ENCODE data around the gene PPM1H. TPM values are rescaled to one million over a fixed set of nuclear protein-coding genes. Genes with fewer than 3 reads are reported as not detected.
"Not testable (repeated sequence)": the region's sequence is repeated elsewhere in the genome, so short reads cannot be mapped to it uniquely, and the experiment has no call there.

Gene PPM1H
- total RNA-seq, 4 donors from 2014 or later = 0.83 to 3.0 (median 2.3) TPM

DNA sequence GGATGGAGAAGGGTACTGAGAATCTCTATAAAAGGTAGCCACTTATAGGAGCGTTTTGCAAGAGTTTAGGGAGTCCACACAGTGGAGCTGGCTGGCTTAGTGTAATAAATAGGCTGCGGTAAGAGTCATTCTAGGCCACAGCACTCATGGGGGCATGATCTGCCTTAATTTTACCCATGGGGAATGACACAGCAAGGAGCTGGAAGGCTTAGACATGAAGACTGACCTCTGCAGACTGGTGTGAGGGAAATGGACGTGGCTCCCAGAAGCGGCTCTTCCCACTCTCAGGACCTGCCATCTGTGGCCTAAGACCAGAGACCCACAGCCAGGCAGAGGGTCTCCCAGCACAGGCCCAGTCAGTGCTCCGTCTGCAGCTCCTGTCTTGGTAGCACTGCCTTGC is 173.3 kb downstream of the PPM1H start:
- intact Hi-C loops (cut with DNase I) = no loop called here
- WGBS = 83% methylated on average over 4 of the region's 5 CpGs

DNA sequence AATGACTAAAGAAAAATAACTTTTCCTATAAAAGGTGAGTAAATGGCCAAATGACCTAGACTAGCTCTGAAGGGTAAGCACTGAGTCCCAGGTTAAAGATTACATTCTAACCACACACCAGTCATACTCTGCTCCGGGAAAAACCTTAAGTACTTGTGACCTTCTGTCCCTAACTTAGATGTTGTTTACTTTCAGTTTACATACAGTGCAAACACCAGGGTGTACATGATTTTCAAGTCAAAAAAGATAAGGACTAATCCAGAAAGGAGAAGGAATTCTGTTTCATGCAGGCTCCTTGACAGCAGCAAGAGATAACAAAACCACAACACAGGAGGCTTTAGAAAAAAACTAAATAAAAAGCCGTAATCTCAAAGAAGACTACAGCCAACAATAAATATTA is 174.2 kb downstream of the PPM1H start:
- intact Hi-C loops (cut with DNase I) = no loop called here
- Histone ChIP-seq H3K4me3 (no peak overlapping the region), H3K4me1 (peaks cover 0 to 17% (median 8%) of the 10 kb centered on the region in 4 donors), H3K36me3 (no peaks in the 10 kb centered on the region), H3K9me3 (no peaks in the 10 kb centered on the region), H3K27ac (replicated peaks in 1 of 4) (no peak overlapping the region), H3K27me3 (no peaks in the 10 kb centered on the region)
- TF ChIP-seq POLR2AphosphoS5 (IDR thresholded peaks at IDR 0.05) = no peak
- no peak for TF ChIP-seq EP300 (IDR thresholded peaks at IDR 0.05)
- TF ChIP-seq, protein P1, sequence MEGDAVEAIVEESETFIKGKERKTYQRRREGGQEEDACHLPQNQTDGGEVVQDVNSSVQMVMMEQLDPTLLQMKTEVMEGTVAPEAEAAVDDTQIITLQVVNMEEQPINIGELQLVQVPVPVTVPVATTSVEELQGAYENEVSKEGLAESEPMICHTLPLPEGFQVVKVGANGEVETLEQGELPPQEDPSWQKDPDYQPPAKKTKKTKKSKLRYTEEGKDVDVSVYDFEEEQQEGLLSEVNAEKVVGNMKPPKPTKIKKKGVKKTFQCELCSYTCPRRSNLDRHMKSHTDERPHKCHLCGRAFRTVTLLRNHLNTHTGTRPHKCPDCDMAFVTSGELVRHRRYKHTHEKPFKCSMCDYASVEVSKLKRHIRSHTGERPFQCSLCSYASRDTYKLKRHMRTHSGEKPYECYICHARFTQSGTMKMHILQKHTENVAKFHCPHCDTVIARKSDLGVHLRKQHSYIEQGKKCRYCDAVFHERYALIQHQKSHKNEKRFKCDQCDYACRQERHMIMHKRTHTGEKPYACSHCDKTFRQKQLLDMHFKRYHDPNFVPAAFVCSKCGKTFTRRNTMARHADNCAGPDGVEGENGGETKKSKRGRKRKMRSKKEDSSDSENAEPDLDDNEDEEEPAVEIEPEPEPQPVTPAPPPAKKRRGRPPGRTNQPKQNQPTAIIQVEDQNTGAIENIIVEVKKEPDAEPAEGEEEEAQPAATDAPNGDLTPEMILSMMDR (IDR thresholded peaks at IDR 0.05) = no peak
- no peak for TF ChIP-seq POLR2A (IDR thresholded peaks at IDR 0.05; ENCODE audit: low read depth)
- 56% methylated on average over 2 of the region's 2 CpGs for WGBS
- no peak for DNase-seq (ENCODE audit: extremely low spot score)

More for the DNA sequence above, 173.3 kb downstream of the PPM1H start:
- H3K4me1 ChIP-seq = peaks cover 0 to 16% (median 8%) of the 10 kb centered on the region in 4 donors
- H3K27ac ChIP-seq (replicated peaks in 1 of 4) = no peak overlapping the region
- no peaks in the 10 kb centered on the region for H3K36me3 ChIP-seq
- H3K27me3 ChIP-seq = no peaks in the 10 kb centered on the region
- H3K4me3 ChIP-seq = no peak overlapping the region
- no peaks in the 10 kb centered on the region for H3K9me3 ChIP-seq
- TF ChIP-seq EP300 (IDR thresholded peaks at IDR 0.05) (no peak), POLR2AphosphoS5 (IDR thresholded peaks at IDR 0.05) (no peak), POLR2A (IDR thresholded peaks at IDR 0.05; ENCODE audit: low read depth) (no peak)
- TF ChIP-seq, protein P1 (IDR thresholded peaks at IDR 0.05) = no peak
- DNase-seq (ENCODE audit: extremely low spot score) = no peak

DNA sequence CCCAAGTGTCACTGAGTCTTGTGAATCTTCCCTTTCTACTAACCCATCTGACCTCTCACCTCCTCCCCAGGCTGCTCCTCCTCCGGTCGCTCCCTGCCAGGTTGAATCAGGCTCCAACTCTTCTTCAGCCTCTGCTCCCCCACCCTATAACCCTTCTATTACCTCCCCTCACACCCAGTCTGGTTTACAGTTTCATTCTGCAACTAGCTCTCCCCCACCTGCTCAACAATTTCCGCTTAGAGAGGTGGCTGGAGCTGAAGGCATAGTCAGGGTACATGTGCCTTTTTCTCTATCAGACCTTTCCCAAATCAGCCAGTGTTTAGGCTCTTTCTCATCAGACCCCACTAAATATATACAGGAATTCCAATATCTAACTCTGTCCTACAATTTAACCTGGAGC is 174.6 kb downstream of the PPM1H start:
- WGBS = 84% methylated on average over 3 of the region's 3 CpGs
- intact Hi-C loops (cut with DNase I) = not testable (repeated sequence)

DNA sequence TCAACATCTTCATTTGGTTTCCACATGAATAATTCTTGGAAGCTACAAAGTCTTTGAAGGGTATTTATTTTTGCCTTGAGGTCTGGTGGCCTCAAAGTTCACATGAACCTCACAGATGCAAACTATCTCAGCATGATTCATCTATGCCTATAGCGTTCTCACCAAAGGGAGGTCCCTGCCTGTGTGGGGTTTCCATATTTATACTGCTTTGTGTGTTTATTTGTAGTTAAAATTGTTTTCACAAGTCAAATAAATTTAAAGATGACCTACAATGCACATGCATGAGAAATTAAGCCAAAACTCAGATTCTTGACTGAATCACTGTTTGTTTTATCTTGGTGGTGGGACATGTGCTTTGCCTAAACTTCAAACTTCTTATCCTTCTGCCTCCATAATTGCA is 176.7 kb downstream of the PPM1H start:
- 65% methylated on average over 1 of the region's 1 CpG for WGBS
- Histone ChIP-seq H3K36me3 (no peaks in the 10 kb centered on the region), H3K27me3 (no peaks in the 10 kb centered on the region), H3K4me3 (no peak overlapping the region), H3K4me1 (peaks cover 0 to 16% (median 8%) of the 10 kb centered on the region in 4 donors), H3K9me3 (no peaks in the 10 kb centered on the region), H3K27ac (replicated peaks in 1 of 4) (no peak overlapping the region)
- intact Hi-C loops (cut with DNase I) = no loop called here
- no peak for DNase-seq (ENCODE audit: extremely low spot score)
- TF ChIP-seq POLR2A (IDR thresholded peaks at IDR 0.05; ENCODE audit: low read depth) = no peak
- TF ChIP-seq EP300 (IDR thresholded peaks at IDR 0.05) = no peak
- TF ChIP-seq, protein P1 (IDR thresholded peaks at IDR 0.05) = no peak
- TF ChIP-seq POLR2AphosphoS5 (IDR thresholded peaks at IDR 0.05) = no peak

More for the DNA sequence above, 174.6 kb downstream of the PPM1H start:
- not testable (repeated sequence) for DNase-seq (ENCODE audit: extremely low spot score); H3K27me3 ChIP-seq; H3K36me3 ChIP-seq; H3K27ac ChIP-seq (replicated peaks in 1 of 4); H3K9me3 ChIP-seq; H3K4me3 ChIP-seq
- H3K4me1 ChIP-seq = peaks cover 0 to 17% (median 8%) of the 10 kb centered on the region in 4 donors

DNA sequence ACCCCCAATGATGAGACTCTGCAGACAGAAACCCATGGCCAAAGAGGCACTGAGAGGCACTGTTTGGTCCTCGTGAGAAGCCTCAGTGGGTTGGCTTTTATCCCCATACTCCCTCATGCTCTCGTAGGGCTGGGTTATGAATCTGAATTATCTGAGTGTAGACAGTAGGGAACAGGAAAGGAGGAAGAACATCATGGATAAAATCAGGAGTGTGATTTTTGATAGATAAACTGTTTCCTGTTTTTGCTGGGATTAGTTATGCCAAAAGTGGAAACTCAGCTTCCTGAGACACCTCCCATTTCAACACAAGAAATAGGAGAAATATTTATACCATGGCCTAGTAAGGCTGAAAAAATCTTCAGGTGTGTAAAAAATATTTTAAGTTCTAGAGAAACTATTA is 177.9 kb downstream of the PPM1H start:
- Histone ChIP-seq H3K4me3 (no peak overlapping the region), H3K9me3 (no peaks in the 10 kb centered on the region), H3K36me3 (no peaks in the 10 kb centered on the region), H3K4me1 (peaks cover 0 to 13% (median 5%) of the 10 kb centered on the region in 4 donors), H3K27me3 (no peaks in the 10 kb centered on the region), H3K27ac (replicated peaks in 1 of 4) (no peak overlapping the region)
- DNase-seq (ENCODE audit: extremely low spot score) = no peak
- intact Hi-C loops (cut with DNase I) = no loop called here
- WGBS = 91% methylated on average over 2 of the region's 2 CpGs
- no peak for TF ChIP-seq POLR2A (IDR thresholded peaks at IDR 0.05; ENCODE audit: low read depth)
- TF ChIP-seq, protein P1 (IDR thresholded peaks at IDR 0.05) = no peak
- no peak for TF ChIP-seq EP300 (IDR thresholded peaks at IDR 0.05)
- TF ChIP-seq POLR2AphosphoS5 (IDR thresholded peaks at IDR 0.05) = no peak
